Breast epithelium (tissue), 4 donors: ENCODE data around the gene KDM1B. TPM values are rescaled to one million over a fixed set of nuclear protein-coding genes. Genes with fewer than 3 reads are reported as not detected.

Source experiments
- DNase-seq, 2 donors: peaks; one replicate each; pipeline ENCODE4 v3.0.0-alpha.2; 2019; ENCODE audit warnings: low spot score in 2 of 2
- H3K27ac ChIP-seq, 2 donors: fragments of 200-600 bp; sonication (generic) in 1 of 2; one replicate each; pipeline ENCODE4 v1.5.1; 2016 to 2019; ENCODE audit warnings: mild to moderate bottlenecking in 1 of 2
- H3K27me3 ChIP-seq, 2 donors: fragments of 200-600 bp; sonication (generic) in 1 of 2; one replicate each; pipeline versions ENCODE4 v1.5.1 to v1.6.0; 2017 to 2019; ENCODE audit warnings: control low read depth in 1 of 2, mild to moderate bottlenecking in 1 of 2
- H3K36me3 ChIP-seq: fragments of 200-600 bp; one replicate; pipeline ENCODE4 v1.5.1; 2019
- H3K4me1 ChIP-seq, 2 donors: fragments of 200-600 bp; sonication (generic); one replicate each; pipeline ENCODE4 v1.5.1; 2016 to 2019; ENCODE audit warnings: control low read depth in 1 of 2
- H3K4me3 ChIP-seq, 3 donors: fragments of 200-600 bp; sonication (generic); 1 replicate in 2 of 3; 2 replicates in 1 of 3; pipeline ENCODE4 v1.5.1; 2016 to 2019; ENCODE audit warnings: mild to moderate bottlenecking in 3 of 3, moderate library complexity in 2 of 3
- H3K9me3 ChIP-seq, 2 donors: fragments of 200-600 bp; sonication (generic) in 1 of 2; one replicate each; pipeline ENCODE4 v1.5.1; 2016 to 2019; ENCODE audit warnings: control low read depth in 1 of 2
- POLR2A ChIP-seq: fragments of 450-650 bp; IDR thresholded peaks from one replicate; pipeline ENCODE4 v1.6.1; 2016; ENCODE audit warnings: antibody characterized with exemption, mild to moderate bottlenecking, moderate library complexity
- POLR2AphosphoS5 ChIP-seq, 3 donors: sonication (generic); formaldehyde crosslinking; IDR thresholded peaks; one replicate each; pipeline ENCODE4 v1.6.1; 2017; ENCODE audit warnings: antibody characterized with exemption in 3 of 3
- intact Hi-C: fragments of 100-400 bp; cut with DNase I; formaldehyde crosslinking; loops from one replicate; pipeline ENCODE4 v1.15.1; 2023; ENCODE audit warnings: low total_unique reads
- total RNA-seq, 3 donors: library from RNA; depleted of rRNA; stranded (reverse); fragments of >200 nt; gene quantifications; one replicate each; pipeline ENCODE4 v1.1.0, GENCODE V29; 2016
- TF ChIP-seq, protein P1 (sequence below), 3 donors: fragments of 450-650 bp; IDR thresholded peaks; one replicate each; pipeline ENCODE4 v1.5.1; 2016 to 2017; ENCODE audit warnings: antibody characterized with exemption in 3 of 3, mild to moderate bottlenecking in 3 of 3, moderate library complexity in 3 of 3

KDM1B gene
- total RNA-seq, 3 donors from 2014 or later = 14.4 to 18.6 (median 16.2) TPM

DNA sequence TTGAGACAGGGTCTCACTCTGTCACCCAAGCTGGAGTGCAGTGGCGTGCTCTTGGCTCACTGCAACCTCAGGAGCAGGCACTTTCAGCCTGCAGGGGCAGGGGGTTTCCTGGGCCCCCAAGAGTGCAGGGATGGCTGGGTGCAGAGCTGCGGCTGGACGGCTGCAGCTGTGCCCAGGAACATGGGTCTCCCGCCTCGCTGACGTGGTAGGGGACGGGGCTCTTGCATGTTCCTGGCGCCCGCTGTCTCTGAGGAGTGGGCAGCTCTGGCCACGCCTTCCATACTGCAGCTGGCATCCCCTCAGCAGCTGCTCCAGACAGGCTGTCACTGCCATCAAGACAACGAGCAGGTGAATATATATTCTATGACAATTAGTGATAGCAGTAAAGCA, 111.3 kb downstream of the KDM1B start:
- intact Hi-C loops = no loop called here
- Histone ChIP-seq H3K27ac (no peak overlapping the region), H3K27me3 (no peaks in the 10 kb centered on the region), H3K4me3 (no peak overlapping the region), H3K9me3 (peaks cover 0 to 6% of the 10 kb centered on the region in 2 donors), H3K36me3 (no peaks in the 10 kb centered on the region), H3K4me1 (no peaks in the 10 kb centered on the region)
- DNase-seq = no peak
- TF ChIP-seq POLR2A (no peak), POLR2AphosphoS5 (IDR thresholded peaks at IDR 0.05) (no peak)
- TF ChIP-seq, protein P1, sequence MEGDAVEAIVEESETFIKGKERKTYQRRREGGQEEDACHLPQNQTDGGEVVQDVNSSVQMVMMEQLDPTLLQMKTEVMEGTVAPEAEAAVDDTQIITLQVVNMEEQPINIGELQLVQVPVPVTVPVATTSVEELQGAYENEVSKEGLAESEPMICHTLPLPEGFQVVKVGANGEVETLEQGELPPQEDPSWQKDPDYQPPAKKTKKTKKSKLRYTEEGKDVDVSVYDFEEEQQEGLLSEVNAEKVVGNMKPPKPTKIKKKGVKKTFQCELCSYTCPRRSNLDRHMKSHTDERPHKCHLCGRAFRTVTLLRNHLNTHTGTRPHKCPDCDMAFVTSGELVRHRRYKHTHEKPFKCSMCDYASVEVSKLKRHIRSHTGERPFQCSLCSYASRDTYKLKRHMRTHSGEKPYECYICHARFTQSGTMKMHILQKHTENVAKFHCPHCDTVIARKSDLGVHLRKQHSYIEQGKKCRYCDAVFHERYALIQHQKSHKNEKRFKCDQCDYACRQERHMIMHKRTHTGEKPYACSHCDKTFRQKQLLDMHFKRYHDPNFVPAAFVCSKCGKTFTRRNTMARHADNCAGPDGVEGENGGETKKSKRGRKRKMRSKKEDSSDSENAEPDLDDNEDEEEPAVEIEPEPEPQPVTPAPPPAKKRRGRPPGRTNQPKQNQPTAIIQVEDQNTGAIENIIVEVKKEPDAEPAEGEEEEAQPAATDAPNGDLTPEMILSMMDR (IDR thresholded peaks at IDR 0.05) = no peak

DNA sequence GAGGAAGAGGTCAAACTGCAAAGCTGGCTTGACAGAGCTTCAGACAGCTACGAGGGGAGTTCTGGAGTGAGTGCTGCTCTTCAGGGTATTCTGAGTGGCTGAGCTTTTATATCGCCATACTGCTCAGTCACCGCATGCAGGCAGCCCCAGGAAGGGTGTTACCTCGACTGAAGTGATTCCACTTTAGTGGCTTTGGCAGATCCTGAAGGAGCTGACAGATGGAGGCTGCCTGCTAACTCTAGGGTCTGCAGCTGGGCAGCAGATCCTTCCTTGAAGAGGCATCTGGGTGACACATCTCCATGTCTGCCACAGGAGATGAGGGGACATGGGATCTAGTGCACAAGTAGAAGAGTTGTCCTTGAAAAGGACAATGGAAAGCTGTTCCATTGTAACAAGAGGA, 112.8 kb downstream of the KDM1B start:
- Histone ChIP-seq H3K4me1 (no peaks in the 10 kb centered on the region), H3K9me3 (peaks cover 0 to 6% of the 10 kb centered on the region in 2 donors), H3K4me3 (no peak overlapping the region), H3K27me3 (no peaks in the 10 kb centered on the region), H3K36me3 (no peaks in the 10 kb centered on the region), H3K27ac (no peak overlapping the region)
- intact Hi-C loops = no loop called here
- DNase-seq = no peak
- TF ChIP-seq POLR2AphosphoS5 (IDR thresholded peaks at IDR 0.05) = no peak
- TF ChIP-seq, protein P1 (IDR thresholded peaks at IDR 0.05) = no peak
- no peak for TF ChIP-seq POLR2A

DNA sequence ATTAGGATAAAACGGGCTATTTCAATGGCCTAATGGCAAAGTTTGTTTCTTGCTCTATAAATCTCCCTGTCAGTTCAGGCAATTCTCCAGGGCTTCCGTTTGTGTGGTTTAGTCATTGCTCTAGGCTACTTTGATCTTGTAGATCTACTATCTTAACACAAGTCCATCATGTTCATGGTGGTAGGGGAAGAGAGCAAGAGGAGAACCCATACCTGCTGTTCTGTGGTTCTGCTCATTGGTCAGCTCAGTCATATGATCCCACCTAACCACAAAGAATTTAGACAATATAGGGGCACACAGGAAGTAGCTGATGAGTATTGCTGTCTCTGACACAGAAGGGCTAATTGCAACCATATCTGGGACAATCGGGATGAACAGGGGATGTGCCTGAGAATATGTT, 114.0 kb downstream of the KDM1B start:
- intact Hi-C loops = no loop called here
- Histone ChIP-seq H3K4me1 (no peaks in the 10 kb centered on the region), H3K4me3 (no peak overlapping the region), H3K27ac (no peak overlapping the region), H3K27me3 (no peaks in the 10 kb centered on the region), H3K9me3 (peaks cover 0 to 6% of the 10 kb centered on the region in 2 donors), H3K36me3 (no peaks in the 10 kb centered on the region)
- TF ChIP-seq POLR2AphosphoS5 (IDR thresholded peaks at IDR 0.05) = no peak
- DNase-seq = no peak

DNA sequence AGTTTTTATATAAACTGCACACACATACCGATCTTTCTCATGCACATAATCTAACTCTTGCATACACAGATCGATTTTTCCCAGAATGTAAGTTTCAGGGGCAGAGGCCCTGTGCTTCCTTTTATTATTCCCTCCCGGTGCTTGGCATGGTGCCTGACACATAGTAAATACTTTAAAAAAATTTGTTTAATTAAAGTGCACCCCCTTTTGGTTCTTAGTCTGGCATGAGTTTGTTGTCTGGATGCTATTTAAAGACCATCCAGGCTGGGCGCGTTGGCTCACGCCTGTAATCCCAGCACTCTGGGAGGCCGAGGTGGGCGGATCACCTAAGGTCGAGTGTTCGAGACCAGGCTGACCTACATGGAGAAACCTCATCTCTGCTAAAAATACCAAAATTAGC, 114.5 kb downstream of the KDM1B start:
- intact Hi-C loops = no loop called here
- no peak overlapping the region for H3K27ac ChIP-seq
- no peak for DNase-seq
- H3K27me3 ChIP-seq = no peaks in the 10 kb centered on the region
- H3K9me3 ChIP-seq = peaks cover 0 to 6% of the 10 kb centered on the region in 2 donors
- no peak overlapping the region for H3K4me3 ChIP-seq
- H3K36me3 ChIP-seq = no peaks in the 10 kb centered on the region
- no peaks in the 10 kb centered on the region for H3K4me1 ChIP-seq
- TF ChIP-seq, protein P1 (IDR thresholded peaks at IDR 0.05) = no peak

DNA sequence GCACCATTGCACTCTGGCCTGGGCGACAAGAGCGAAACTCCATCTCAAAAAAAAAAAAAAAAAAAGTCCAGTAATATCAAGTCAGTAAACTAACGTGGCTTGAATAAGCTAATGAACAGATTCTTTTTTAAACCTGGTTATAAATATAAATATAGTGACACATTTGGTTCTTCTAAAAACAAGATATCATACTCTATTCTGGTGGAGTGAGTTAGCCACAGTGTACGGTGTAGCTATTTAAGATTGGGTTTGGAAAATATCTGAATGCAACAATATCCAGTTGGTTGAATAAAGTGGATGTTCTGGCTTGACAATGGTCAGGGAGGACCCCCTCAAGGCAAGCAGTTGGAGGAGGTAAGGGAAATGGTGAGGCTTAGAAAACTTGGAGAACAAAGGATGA, 115.0 kb downstream of the KDM1B start:
- H3K27me3 ChIP-seq = no peaks in the 10 kb centered on the region
- no peaks in the 10 kb centered on the region for H3K36me3 ChIP-seq
- no peak overlapping the region for H3K27ac ChIP-seq
- no peak for DNase-seq
- TF ChIP-seq, protein P1 (IDR thresholded peaks at IDR 0.05) = no peak
- TF ChIP-seq POLR2A = no peak
- no peak for TF ChIP-seq POLR2AphosphoS5 (IDR thresholded peaks at IDR 0.05)
- no peak overlapping the region for H3K4me3 ChIP-seq
- H3K4me1 ChIP-seq = no peaks in the 10 kb centered on the region
- H3K9me3 ChIP-seq = peaks cover 0 to 6% of the 10 kb centered on the region in 2 donors
- intact Hi-C loops = no loop called here

Other genes starting within 250 kb of the KDM1B start
- gene KIF13A, start 167.8 kb upstream of the KDM1B start, total RNA-seq = 10 to 100 TPM; 40.0 to 60.4 (median 49.6) TPM
- gene NHLRC1, start 32.7 kb upstream of the KDM1B start, total RNA-seq = 1 to 10 TPM; 2.0 to 3.2 (median 2.7) TPM
- gene TPMT, start 345 bp upstream of the KDM1B start, total RNA-seq = 10 to 100 TPM in 1 of 3 donors, 1 to 10 TPM in 2; 5.6 to 10.2 (median 8.9) TPM
- 100 to 1,000 TPM; 107 to 162 (median 125) TPM for gene DEK, start 109.1 kb downstream of the KDM1B start, total RNA-seq
- gene RNF144B, start 231.9 kb downstream of the KDM1B start, total RNA-seq = 10 to 100 TPM; 24.3 to 37.0 (median 24.8) TPM